Measurements from ENCODE around the gene PTH1R. TPM values are rescaled to one million over a fixed set of nuclear protein-coding genes. Genes with fewer than 3 reads are reported as not detected.

Gene PTH1R
- total RNA-seq, 1 donor from 2014 or later: 6.2 TPM

DNA sequence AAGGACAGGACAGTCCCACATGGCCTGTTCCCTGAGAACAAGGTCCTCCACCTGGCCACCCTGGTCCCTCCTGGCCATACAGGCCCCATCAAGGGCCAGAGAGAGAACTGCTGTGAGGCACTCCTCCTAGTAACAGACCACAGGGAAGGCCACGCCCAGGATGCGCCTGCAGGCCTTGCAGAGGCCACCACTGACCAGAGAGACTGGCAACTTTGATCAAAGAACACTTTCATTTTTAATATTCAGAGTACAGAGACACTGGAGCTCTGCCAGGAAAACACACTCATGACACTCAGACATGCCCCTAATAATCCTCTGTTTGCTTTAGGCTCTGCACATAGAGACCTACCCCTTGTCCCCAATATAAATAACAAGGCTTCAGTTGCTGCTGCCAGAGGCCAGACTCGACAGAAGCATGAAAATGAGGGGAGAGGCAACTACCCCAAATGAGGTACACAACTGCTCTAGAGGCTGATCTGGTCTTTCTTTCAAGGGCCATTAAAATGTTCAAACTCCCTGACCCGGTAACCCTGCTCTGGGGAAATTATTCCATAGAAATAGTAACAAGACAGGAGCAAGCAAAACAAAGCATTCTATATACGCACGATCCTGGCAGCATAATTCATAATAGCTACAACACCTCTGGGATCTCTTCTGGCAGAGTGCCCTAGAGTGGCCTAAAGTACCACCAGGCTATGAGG lies 54.3 kb downstream of the PTH1R start:
- peaks cover 17% of the 10 kb centered on the region for H3K36me3 Mint-ChIP-seq (ENCODE audit: low read depth, unreplicated experiment)
- DNase-seq (ENCODE audit: low spot score): no peak
- no peaks in the 10 kb centered on the region for H3K9me3 Mint-ChIP-seq (ENCODE audit: unreplicated experiment)
- no peak overlapping the region for H3K4me3 Mint-ChIP-seq (ENCODE audit: unreplicated experiment)
- no peaks in the 10 kb centered on the region for H3K27me3 Mint-ChIP-seq (ENCODE audit: unreplicated experiment)
- TF ChIP-seq, protein P1, sequence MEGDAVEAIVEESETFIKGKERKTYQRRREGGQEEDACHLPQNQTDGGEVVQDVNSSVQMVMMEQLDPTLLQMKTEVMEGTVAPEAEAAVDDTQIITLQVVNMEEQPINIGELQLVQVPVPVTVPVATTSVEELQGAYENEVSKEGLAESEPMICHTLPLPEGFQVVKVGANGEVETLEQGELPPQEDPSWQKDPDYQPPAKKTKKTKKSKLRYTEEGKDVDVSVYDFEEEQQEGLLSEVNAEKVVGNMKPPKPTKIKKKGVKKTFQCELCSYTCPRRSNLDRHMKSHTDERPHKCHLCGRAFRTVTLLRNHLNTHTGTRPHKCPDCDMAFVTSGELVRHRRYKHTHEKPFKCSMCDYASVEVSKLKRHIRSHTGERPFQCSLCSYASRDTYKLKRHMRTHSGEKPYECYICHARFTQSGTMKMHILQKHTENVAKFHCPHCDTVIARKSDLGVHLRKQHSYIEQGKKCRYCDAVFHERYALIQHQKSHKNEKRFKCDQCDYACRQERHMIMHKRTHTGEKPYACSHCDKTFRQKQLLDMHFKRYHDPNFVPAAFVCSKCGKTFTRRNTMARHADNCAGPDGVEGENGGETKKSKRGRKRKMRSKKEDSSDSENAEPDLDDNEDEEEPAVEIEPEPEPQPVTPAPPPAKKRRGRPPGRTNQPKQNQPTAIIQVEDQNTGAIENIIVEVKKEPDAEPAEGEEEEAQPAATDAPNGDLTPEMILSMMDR (IDR thresholded peaks at IDR 0.05; ENCODE audit: unreplicated experiment): no peak
- H3K4me1 Mint-ChIP-seq (ENCODE audit: unreplicated experiment): peaks cover 39% of the 10 kb centered on the region
- peak overlapping the region; percentile 30 for H3K27ac Mint-ChIP-seq (ENCODE audit: unreplicated experiment)

DNA sequence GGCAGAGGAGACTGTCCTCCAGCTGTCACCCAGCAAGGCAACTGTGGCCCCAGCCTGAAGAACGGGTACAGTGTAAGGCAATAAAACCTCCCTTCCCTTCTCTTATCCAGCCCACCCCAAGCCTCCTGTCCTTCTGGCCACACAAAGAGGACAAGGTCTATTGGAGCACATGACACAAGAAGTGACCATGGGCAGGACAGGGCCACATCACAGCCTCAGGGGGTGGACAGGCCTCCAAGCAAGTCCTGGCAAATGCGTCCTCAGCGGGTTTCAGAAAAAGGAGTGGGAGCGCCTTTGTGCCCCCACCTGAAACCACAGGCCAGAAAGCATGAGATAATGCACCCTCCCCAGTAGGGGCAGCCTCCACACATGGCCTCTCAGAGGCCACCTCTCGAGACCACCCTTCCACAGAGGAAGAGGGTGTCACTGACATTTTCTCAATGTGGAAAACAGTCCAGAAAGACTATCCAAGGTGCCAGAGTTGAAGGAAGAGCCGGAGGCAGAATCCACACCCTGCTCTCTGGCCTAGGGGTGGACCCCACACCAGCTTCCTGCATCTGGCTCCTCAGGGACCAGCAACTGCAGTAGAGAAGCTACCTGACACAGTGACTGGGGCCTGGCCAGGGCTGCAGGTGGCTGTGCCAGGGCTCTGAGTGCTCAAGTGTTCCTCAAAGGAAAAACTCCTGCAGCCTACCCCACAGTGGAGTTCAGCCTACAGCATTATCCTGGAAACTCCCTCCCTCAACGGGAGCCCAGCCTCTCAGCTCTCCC lies 55.1 kb downstream of the PTH1R start:
- no peak for DNase-seq (ENCODE audit: low spot score)
- H3K4me3 Mint-ChIP-seq (ENCODE audit: unreplicated experiment): no peak overlapping the region
- H3K27me3 Mint-ChIP-seq (ENCODE audit: unreplicated experiment): no peaks in the 10 kb centered on the region
- H3K36me3 Mint-ChIP-seq (ENCODE audit: low read depth, unreplicated experiment): peaks cover 11% of the 10 kb centered on the region
- H3K9me3 Mint-ChIP-seq (ENCODE audit: unreplicated experiment): no peaks in the 10 kb centered on the region
- TF ChIP-seq, protein P1 (IDR thresholded peaks at IDR 0.05; ENCODE audit: unreplicated experiment): no peak
- peaks cover 31% of the 10 kb centered on the region for H3K4me1 Mint-ChIP-seq (ENCODE audit: unreplicated experiment)
- H3K27ac Mint-ChIP-seq (ENCODE audit: unreplicated experiment): no peak overlapping the region

DNA sequence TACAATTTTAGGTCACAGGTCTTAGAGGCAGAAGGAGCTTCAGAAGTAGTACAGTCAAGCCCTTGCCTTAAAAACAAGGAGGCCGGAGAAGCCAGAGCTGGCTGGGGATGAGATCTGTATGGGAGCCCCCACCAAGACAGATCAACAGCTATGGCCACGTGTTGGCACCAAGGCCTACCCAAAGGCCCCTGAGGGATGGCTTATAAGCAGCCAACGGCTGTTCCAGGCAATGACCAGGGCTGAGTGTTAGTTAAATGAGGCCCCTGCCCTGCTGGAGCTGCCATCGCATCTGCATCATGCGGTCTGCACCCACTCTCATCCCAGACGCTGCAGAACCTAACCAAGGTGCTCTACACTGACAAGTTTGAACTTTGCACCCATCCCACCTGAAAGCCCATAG lies 55.7 kb downstream of the PTH1R start:
- TF ChIP-seq, protein P1 (IDR thresholded peaks at IDR 0.05; ENCODE audit: unreplicated experiment): no peak
- H3K9me3 Mint-ChIP-seq (ENCODE audit: unreplicated experiment): no peaks in the 10 kb centered on the region
- no peak for DNase-seq (ENCODE audit: low spot score)
- H3K27ac Mint-ChIP-seq (ENCODE audit: unreplicated experiment): no peak overlapping the region
- no peak overlapping the region for H3K4me3 Mint-ChIP-seq (ENCODE audit: unreplicated experiment)
- H3K4me1 Mint-ChIP-seq (ENCODE audit: unreplicated experiment): peaks cover 30% of the 10 kb centered on the region
- H3K36me3 Mint-ChIP-seq (ENCODE audit: low read depth, unreplicated experiment): peaks cover 11% of the 10 kb centered on the region
- no peaks in the 10 kb centered on the region for H3K27me3 Mint-ChIP-seq (ENCODE audit: unreplicated experiment)

DNA sequence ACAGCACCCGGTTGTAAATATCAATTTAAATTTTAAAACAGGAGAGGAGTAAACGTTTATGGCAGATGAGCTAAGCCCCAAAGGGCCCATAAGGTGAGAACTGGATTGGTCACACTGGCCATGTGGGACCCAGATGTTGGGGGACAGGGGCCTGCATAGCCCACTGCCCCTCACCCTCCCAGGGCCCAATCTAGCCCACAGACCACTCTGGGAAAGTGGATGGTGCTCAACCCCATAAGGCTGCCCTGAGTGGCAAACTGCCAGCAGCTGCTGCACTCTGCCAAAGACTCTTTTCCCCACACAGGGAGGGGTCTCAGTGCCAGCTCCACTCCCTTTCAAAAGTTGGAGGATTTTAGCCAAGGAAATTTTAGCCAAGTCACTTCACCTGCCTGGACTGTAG lies 56.6 kb downstream of the PTH1R start:
- H3K9me3 Mint-ChIP-seq (ENCODE audit: unreplicated experiment): no peaks in the 10 kb centered on the region
- H3K4me1 Mint-ChIP-seq (ENCODE audit: unreplicated experiment): peaks cover 32% of the 10 kb centered on the region
- no peak overlapping the region for H3K27ac Mint-ChIP-seq (ENCODE audit: unreplicated experiment)
- peaks cover under 1% of the 10 kb centered on the region for H3K27me3 Mint-ChIP-seq (ENCODE audit: unreplicated experiment)
- no peak overlapping the region for H3K4me3 Mint-ChIP-seq (ENCODE audit: unreplicated experiment)
- DNase-seq (ENCODE audit: low spot score): no peak
- TF ChIP-seq, protein P1 (IDR thresholded peaks at IDR 0.05; ENCODE audit: unreplicated experiment): no peak
- peaks cover 10% of the 10 kb centered on the region for H3K36me3 Mint-ChIP-seq (ENCODE audit: low read depth, unreplicated experiment)

Data from endothelial cell (in vitro differentiated cells).